Measurements from ENCODE around the gene MS4A12.

GRCh38 chr11:60469723-60470122 is 22.9 kb upstream of the MS4A12 start:
- TF ChIP-seq EP300 (IDR thresholded peaks at IDR 0.05) (no peak), CTCF (IDR thresholded peaks at IDR 0.05) (no peak), POLR2A (IDR thresholded peaks at IDR 0.05) (no peak)
